GM20431 (cell line): Measurements from ENCODE around the gene PCDH10.

Experiments used
- in situ Hi-C: fragments of 300-500 bp; cut with MseI, MboI; formaldehyde crosslinking; loops from one replicate; pipeline ENCODE4 v1.15.0; 2020; ENCODE audit warnings: low sequenced_read_pairs; ENCODE audit not compliant: unreplicated experiment

Gene PCDH10

GRCh38 chr4:133148690-133149363 lies at the start of gene PCDH10:
PCDH10 (plus strand) TSS chr4:133149294; CDS start chr4:133150141, 847 bp downstream.
- in situ Hi-C loops, result no loop called here

DNA sequence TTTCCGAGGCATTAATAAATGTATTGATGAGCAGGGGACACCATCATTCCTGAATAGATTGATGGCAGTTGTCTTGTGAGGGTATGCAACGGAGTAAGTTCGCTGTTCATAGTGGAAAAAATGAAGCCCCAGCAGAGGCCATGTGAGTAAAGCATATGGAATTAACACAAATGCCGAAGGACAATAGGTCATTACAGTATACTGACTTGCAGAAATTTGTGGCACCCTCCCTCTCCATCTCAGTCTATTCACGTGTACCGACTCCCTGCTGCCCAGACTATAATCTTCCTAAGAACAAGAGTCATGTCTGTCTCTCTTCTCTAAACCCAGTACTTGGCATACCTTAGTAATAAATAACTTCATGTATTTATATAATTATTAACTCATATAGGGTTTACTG lies 47.1 kb upstream of the PCDH10 start:
- in situ Hi-C loops, result no loop called here

GRCh38 chr4:133102612-133103409 lies 46.3 kb upstream of the PCDH10 start:
- in situ Hi-C loops, result no loop called here

GRCh38 chr4:133112641-133113040 lies 36.5 kb upstream of the PCDH10 start:
- in situ Hi-C loops, result no loop called here

DNA sequence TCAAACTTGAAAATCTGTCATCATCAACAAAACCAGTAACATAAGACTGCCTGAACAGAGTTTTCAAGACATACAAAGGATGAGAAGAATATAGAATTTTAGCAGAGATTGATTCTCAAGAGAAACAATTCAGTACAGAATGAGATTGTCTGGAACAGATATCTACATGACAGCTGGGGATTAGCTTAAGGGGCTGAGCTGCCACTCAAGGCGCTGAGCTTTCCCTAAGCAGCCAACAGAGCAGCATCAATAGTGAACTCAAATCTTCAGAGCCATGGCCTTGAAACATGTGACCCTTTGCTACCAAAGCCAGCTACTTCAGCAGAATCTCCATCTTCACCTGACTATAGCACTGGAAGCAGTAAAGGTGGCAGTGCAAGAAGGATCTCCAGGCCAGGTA lies 24.3 kb upstream of the PCDH10 start:
- in situ Hi-C loops, result no loop called here

- in situ Hi-C loops, result no loop called here
Observed at GRCh38 chr4:133127500-133127899, 21.6 kb upstream of the PCDH10 start.

DNA sequence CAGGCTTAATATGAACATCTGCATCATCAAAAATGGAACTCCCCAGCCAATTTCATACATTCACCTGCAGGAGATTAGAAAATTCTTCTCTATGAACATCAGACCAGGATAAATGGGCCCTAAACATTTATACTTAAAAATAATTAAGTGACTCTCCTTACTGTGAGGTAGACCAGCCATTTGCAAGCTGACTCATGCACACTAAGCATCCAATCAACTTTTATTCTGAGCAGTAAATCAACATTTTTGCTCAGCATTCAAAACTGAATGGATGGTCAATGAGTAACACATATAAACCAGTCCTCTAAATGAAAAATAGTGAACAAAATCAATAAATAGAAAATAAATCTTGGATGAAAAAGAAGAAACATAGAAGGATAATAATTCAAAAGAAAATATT lies 19.9 kb upstream of the PCDH10 start:
- in situ Hi-C loops, result no loop called here

- in situ Hi-C loops, result no loop called here
Observed at GRCh38 chr4:133130171-133130570, 18.9 kb upstream of the PCDH10 start.

- in situ Hi-C loops, result no loop called here
Observed at GRCh38 chr4:133131829-133132460, 17.1 kb upstream of the PCDH10 start.

DNA sequence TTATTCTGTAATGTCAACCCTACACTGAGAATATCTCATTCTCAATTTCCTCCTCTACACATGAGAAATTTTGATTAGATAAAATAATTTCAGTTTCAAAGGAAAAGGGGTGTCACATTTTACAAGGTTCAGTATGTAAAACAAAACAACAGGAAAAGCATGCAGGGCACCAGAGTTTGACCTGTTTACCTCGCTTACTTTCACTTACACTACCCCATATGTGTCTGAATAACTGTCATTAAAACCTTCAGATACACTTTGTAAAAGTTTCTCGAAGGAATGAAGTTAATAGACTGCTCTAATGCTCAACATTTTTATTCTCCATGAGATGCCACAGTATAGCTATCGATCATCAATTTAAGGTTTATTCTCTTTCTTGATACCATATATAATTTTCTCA lies 12.3 kb upstream of the PCDH10 start:
- in situ Hi-C loops, result no loop called here

DNA sequence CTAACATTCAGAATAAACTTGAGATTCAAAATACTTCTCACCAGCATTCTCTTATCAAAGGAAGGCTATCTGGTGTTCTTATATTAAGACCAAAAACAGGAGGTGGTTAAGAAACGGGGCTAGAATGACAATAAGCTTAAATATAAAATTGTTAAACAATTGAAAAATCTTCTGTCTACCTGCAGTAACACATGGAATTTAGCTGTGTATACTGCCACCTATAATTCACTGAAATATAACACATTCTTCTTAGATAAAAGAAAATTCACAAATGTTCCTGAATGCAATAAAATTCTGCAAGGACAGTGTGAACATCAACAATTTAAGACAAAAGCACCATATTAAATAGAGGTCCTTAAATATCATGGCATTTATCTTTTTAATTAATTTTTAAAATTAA lies 11.5 kb upstream of the PCDH10 start:
- in situ Hi-C loops, result no loop called here

DNA sequence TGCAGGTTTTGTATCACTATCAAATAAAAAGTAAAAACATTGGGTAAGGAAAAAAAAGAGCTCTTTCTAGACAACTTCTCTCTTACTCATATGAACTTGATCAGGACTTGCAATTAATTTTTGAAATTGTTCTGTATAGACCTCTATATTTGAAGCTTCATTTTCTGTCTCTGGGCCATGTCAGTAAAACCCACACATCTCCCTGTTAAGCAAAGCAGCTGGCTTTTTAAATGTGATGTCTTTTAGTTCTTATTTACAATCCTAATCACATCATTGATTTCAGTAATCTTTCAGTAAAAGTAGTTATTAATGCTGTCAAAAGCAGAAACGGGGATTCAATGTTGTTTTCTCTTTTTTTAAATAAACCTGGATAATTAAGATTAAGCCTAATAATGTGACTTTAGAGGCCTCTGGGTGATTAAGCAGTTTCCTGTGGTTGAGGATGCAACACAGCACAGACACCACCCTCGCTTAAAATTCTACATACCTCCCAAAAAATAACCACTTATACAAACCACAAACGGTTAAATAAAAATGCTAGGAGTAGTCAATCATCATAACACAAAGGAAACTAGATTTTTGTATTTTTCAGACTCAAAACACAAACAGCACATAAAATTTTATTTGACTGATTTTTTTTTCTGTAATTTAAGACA lies 5.2 kb upstream of the PCDH10 start:
- in situ Hi-C loops, result no loop called here

- in situ Hi-C loops, result no loop called here
Observed at GRCh38 chr4:133145241-133145640, 3.9 kb upstream of the PCDH10 start.

GRCh38 chr4:133145758-133146573 lies 3.1 kb upstream of the PCDH10 start:
- in situ Hi-C loops, result no loop called here

GRCh38 chr4:133146574-133147241 lies 2.4 kb upstream of the PCDH10 start:
- in situ Hi-C loops, result no loop called here

GRCh38 chr4:133147286-133147821 lies 1.7 kb upstream of the PCDH10 start:
- in situ Hi-C loops, result no loop called here

- in situ Hi-C loops, result no loop called here
Observed at GRCh38 chr4:133147921-133148689, 989 bp upstream of the PCDH10 start.

DNA sequence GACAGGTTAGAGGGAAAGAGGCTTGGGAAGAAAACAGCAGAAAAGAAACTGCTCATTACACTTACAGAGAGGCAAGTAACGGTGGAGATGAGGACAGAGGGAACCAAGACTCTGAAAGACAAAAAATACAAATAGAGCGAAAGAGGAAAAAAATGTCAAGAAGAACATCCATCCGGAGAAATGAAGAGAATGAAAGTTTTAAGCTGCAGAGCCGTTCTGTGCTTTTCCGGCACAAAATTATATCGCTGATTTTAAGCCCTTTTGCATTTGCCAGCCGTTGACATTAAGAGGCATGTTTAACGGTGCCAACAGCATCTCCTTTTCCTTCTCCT lies 236 bp downstream of the PCDH10 start:
- in situ Hi-C loops, result no loop called here
